Effector CD8-positive, alpha-beta T cell (primary cell): ENCODE results near the gene TRIM71.

Experiments used
- DNase-seq: peaks from one replicate; lab custom pipeline; 2025; lab: John Stamatoyannopoulos, UW

The TRIM71 gene

DNA sequence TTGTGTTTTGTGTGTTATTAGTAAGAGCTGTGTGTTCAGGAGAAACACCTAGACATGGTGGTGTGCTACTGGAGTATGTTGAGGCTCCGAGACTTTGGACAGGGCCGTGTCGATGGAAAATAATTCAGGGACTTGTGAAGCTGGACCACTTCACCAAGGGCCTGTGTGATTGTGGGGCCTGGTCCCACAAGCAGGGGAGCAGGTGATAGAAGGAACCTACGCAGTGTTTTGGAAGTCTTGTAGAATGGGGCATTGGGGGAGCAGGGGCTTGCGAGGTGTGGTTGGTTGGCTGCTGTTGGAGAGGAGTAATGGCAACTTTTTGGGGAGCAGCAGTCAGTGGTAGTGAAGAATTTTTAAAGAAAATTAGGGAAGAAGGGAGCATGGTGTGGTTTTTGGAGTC lies 48.7 kb downstream of the TRIM71 start:
- no peak for DNase-seq

GRCh38 chr3:32867954-32868353 lies 50.2 kb downstream of the TRIM71 start:
- DNase-seq: no peak

DNA sequence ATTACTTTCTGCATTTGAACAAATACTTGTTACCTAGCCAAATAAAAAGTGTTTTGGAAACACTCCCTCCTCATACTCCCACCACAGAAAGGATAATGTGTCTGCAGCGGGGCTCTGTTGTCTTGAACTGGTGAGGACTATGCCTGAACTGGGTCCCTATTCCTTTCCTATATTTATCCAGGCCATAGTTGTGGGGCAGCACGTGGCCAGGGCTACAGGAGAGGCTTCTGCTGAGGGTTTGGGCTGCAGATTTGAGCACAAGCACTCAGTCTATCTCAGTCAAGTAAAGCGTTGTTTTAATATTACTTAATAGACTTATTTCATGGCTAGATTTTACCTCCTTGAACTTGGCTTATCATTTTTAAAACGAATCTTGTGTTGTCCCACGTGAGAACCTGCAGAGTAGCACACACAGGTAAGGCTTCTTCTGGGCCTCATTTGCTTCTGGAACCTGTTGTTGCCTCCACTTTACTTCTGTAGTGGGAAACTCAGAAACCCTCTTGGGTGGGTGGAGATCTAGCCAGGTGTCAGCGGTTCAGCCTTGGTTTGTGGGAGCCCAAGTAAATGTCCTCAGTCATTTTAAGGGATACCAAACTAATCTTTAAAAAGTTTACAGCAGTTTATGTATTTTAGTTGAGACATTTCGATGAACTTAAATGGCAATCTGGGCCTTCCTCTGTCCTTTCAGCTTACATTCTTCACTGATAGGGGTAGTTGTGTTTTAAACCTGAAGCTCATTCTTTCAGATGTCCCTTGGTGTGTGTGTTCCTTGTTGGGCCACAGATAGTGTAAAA lies 51.1 kb downstream of the TRIM71 start:
- DNase-seq: no peak

- no peak for DNase-seq
These were observed 51.8 kb downstream of the TRIM71 start for GRCh38 chr3:32869513-32870047.

DNA sequence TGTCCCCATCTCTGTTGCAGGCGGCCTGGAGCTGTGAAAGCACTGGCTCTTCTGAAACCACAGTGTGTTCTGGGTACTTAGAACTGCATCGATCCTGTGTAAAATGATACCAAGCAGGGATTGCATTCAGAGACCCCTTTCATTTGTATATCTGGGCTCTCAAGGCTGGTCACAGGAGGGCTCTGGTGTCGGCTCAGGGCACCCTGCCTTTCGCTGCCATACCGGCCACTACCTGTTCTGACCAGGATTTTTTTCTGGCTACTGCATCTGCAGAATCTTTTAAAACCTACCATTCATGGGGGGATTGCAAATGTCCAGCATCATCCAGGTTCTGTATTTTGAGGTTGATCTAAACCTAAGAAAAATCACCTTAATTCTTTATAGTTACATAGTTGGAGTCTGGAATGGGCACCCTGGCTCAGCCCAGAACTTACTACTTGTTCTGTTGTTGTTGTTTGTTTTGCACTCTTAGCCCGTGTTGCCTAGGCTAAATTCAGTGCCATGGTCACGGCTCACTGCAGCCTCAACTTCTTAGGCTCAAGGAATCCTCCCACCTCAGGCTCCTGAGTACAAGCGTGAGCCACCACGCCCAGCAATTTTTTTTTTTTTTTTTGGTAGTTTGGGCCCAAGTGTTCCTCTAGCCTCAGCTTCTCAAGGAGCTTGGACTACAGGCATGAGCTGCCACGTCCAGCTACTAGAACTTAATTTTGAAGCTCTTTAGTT lies 52.7 kb downstream of the TRIM71 start:
- no peak for DNase-seq

- no peak for DNase-seq
These were observed 53.5 kb downstream of the TRIM71 start for GRCh38 chr3:32871273-32871672.

GRCh38 chr3:32872487-32873382 lies 54.9 kb downstream of the TRIM71 start:
- no peak for DNase-seq

- DNase-seq: no peak
These were observed 55.8 kb downstream of the TRIM71 start for GRCh38 chr3:32873531-32874130.

- DNase-seq: no peak
These were observed 59.1 kb downstream of the TRIM71 start for GRCh38 chr3:32876920-32877319.

GRCh38 chr3:32877598-32877997 lies 59.8 kb downstream of the TRIM71 start:
- no peak for DNase-seq

- DNase-seq: no peak
These were observed 62.4 kb downstream of the TRIM71 start for GRCh38 chr3:32880225-32880624.

- DNase-seq: no peak
These were observed 63.8 kb downstream of the TRIM71 start for GRCh38 chr3:32881624-32882023.

DNA sequence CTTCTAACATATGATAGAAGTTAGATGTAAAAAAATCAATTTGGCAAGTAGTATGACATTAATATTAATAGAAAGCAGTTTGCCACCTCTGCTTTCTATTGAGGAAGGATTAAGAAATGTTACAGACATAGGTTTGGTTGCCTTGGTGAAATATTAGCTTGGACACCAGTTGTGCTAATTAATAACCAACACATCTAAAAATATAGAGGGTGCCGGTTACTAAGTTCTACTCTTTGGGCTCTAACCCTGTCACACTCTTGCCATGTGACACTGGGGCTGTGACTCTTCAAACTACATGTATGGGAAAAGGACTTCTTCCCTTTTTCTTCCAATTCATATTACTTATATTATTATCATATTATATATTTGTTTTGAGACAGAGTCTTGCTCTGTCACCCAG lies 64.4 kb downstream of the TRIM71 start:
- no peak for DNase-seq

- DNase-seq: no peak
These were observed 64.8 kb downstream of the TRIM71 start for GRCh38 chr3:32882603-32883025.

GRCh38 chr3:32883817-32884216 lies 66.0 kb downstream of the TRIM71 start:
- DNase-seq: no peak

DNA sequence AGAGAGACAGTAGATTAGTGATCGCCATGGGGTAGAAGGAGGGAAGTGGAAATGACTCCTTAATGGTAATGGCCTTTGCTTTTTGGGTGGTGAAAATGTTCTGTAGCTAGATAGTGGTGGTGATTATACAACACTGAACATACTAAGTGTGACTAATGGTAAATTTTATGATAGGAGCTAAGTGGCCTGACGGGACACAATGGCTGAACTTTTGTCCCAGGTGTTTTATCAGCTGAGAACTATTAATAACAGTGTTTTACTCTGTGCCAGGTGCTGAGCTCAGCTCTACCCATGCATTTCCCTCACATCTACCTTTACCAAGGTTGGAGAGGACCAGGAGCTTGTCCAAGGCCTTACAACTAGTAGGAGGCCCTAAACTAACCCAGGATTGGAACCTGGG lies 66.8 kb downstream of the TRIM71 start:
- no peak for DNase-seq

GRCh38 chr3:32885283-32885901 lies 67.6 kb downstream of the TRIM71 start:
- DNase-seq: no peak

DNA sequence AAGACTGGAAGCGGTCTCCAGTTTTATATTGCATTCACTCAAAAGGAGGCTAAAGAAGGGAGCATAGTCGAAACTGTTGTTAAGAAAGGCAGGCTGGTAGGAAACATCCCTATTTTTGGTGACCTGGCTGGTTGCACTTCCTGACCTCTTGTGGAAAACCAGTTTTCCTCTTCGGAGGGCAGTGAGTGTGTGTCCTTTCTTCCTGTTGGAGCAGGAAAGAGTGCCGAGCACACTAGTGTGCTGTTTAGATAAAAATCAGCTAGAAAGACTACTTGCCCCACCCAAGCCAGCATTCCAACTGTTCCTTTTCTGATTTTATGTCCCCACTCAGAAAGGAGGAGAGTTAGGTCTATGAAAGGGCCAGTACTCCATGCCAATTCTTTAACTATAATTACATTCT lies 68.5 kb downstream of the TRIM71 start:
- no peak for DNase-seq

GRCh38 chr3:32886911-32887310 lies 69.1 kb downstream of the TRIM71 start:
- no peak for DNase-seq

DNA sequence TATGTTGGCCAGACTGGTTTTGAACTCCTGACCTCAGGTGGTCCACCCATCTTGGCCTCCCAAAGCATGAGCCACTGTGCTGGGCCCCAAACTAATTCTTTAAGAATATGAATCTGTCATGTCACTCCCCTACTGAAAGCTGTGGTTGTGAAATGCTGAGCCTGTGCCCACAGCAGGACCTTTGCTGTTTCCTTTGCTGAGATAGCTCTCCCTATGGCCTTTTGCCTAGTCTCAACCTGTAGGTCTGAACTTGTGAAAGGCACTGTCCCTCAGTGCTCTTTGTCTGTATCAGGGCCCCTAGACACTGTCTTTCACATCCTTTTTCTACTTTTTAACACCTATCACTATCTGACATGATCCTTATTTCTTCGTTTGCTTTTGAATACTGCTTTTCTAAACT lies 70.9 kb downstream of the TRIM71 start:
- DNase-seq: no peak
